DOHH2 (cell line): Measurements from ENCODE around the gene IL6.
A peak's percentile ranks its signal among the peaks of the same experiment; 100 is the strongest.

ENCODE experiments used
- EZH2phosphoT487 ChIP-seq: fragments of 200-600 bp; sonication (generic); IDR thresholded peaks from 2 replicates; pipeline ENCODE4 v1.6.1; 2017; ENCODE audit warnings: borderline replicate concordance, mild to moderate bottlenecking, antibody characterized with exemption, low read length, moderate library complexity, mixed read lengths
- TF ChIP-seq, protein P1 (sequence below): fragments of 200-600 bp; sonication (generic); IDR thresholded peaks from one replicate; pipeline ENCODE4 v1.5.1; 2014; ENCODE audit warnings: antibody characterized with exemption, mild to moderate bottlenecking, low read depth, low read length; ENCODE audit not compliant: poor library complexity, severe bottlenecking

DNA sequence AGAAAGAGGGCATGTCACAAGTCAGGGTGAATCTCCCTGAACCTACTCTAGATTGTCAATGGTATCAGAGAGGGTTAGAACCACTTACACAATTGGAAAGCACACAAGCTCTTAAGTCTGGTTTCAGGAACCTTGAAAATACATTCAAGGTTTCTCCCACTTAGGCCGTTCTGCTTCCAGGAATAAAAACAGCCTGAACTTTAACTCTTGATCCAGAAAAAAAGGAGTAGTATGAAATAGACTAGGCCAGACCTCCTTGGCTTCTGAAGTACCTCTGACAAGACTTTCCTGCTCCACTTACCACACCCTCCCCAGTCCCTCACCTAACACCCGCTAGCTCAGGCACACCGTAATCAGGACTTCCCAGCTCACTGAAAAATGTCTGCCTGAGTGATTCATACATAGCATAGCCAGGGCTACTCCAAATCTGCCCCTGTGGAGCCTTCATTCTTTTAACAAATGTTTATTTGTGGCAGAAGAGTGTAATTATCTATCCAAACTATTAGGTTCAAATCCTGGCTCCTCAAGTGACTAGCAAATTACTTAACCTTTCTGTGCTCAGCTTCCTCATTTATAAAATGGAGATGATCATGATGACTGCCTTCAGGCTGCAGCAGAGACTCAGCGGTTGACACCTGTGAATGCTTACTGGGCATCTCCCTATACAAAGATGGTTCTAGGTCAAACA lies 30.3 kb upstream of the IL6 start:
- TF ChIP-seq, protein P1, sequence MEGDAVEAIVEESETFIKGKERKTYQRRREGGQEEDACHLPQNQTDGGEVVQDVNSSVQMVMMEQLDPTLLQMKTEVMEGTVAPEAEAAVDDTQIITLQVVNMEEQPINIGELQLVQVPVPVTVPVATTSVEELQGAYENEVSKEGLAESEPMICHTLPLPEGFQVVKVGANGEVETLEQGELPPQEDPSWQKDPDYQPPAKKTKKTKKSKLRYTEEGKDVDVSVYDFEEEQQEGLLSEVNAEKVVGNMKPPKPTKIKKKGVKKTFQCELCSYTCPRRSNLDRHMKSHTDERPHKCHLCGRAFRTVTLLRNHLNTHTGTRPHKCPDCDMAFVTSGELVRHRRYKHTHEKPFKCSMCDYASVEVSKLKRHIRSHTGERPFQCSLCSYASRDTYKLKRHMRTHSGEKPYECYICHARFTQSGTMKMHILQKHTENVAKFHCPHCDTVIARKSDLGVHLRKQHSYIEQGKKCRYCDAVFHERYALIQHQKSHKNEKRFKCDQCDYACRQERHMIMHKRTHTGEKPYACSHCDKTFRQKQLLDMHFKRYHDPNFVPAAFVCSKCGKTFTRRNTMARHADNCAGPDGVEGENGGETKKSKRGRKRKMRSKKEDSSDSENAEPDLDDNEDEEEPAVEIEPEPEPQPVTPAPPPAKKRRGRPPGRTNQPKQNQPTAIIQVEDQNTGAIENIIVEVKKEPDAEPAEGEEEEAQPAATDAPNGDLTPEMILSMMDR: no peak
- 0 out of 2 replicates have a peak, but pooled peaks have one; percentile 47 for TF ChIP-seq EZH2phosphoT487
